Measurements from ENCODE around the gene GRN.
A peak's percentile ranks its signal among the peaks of the same experiment; 100 is the strongest.
"Not testable (repeated sequence)": the region's sequence is repeated elsewhere in the genome, so short reads cannot be mapped to it uniquely, and the experiment has no call there.

GRN gene

DNA sequence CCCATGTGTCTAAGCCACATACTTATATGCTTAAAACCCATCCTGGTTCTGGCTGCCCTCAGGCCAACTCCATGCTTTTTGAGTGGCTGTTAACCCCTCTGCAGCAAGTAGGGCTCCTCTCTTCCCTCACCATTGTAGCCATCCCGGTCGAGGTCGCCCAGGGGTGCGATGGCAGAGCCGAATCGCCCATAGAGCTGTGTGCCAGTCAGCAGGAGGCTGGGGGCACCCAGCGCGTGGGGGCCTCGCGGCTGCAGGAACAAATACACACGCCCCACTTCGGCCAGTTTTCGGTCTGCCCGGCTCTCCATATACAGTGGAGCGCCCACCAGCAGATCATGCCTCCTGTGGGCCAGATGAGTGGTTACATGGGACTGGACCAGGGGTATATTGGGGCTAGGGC, 38.3 kb downstream of the GRN start:
- no peak for DNase-seq (ENCODE audit: low read depth)

DNA sequence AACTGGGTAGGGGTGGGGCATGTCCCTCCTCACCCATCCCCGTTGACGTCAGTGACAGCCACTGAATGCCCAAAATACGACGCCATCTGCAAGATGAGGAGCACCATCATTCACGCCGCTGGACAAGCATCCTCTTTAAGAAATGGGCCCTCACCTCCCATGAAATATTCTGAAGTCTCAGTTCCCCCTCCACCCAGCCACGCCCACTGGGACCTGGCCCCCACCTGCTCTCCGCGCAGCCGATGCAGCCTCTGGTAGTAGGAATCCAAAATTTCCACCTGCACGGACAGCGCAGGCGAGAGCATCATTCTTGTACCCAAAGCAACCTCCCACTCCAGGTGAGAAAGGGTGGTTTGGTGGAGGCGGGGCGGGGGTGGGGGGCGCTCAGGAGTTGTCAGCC, 38.8 kb downstream of the GRN start:
- DNase-seq (ENCODE audit: low read depth): no peak

DNA sequence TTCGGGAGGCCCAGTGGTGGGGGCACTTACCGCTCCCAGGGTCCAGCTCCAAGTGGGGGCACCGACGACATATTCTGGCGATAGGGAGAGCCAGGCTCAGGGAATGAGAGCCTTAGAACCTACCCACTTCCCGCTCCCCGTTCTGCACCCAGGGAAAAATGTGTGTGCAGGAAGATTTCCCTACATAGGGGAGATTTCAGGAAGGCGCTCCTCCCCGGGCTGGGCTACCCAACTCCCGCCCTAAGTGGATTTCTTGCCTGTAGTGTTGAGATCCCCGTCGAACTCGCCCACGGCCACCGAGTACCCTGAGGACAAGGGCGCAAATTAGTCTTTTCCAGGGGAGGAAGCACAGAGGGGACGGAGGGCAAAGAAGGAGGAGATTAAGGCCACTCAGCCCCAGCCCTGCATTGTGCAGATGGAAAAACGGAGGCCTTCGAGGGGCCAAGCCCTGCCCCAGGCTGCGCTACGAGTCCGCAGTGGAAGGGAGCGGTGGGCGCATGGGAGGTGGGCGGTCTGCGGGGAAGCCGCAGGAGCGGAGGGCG, 39.2 kb downstream of the GRN start:
- no peak for DNase-seq (ENCODE audit: low read depth)

DNA sequence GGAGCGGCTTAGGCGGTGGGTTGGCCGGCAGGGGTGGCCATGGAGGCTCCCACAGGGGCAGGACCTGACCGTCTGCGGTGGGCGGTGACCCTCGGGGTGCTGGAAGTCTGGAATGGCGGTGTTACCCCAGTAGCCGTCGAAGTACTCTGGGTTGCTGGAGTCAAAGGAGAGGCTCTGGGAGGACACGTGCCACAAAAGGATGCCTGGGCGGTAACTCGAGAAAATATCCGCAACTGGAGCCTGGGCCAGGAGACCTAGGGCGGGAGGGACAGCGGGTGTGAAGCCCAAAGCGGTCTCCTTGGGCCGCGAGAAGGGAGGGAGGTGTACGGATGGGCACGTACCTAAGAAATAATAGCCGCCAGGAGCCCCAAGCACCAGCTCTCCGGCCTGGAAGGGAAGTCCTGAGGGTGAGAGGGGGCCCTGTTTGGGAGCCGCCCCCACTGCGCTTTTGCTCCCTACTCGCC, 39.8 kb downstream of the GRN start:
- no peak for DNase-seq (ENCODE audit: low read depth)

- DNase-seq (ENCODE audit: low read depth): peak; percentile 84
Observed at GRCh38 chr17:44385287-44386181, 40.4 kb downstream of the GRN start.

- DNase-seq (ENCODE audit: low read depth): no peak
Observed at GRCh38 chr17:44386182-44386525, 41.1 kb downstream of the GRN start.

DNA sequence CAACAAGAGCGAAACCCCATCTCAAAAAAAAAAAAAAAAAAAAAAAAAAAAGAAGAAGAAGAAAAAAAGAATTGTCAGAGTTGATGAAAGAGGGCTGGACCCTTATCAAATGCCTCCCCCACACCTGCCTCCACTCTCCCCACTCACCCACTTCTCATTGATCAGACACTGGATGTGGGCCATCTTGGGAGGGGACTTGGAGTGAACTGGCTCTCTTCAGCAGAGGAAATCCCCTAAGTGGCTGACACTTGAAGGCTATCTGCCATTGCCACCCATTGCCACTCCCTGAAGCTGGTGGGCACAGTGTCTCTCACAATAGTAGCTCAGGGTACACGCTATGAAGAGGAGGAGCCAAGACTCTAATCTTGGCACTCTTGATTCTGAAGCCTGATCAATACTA, 42.7 kb downstream of the GRN start:
- no peak for DNase-seq (ENCODE audit: low read depth)

DNA sequence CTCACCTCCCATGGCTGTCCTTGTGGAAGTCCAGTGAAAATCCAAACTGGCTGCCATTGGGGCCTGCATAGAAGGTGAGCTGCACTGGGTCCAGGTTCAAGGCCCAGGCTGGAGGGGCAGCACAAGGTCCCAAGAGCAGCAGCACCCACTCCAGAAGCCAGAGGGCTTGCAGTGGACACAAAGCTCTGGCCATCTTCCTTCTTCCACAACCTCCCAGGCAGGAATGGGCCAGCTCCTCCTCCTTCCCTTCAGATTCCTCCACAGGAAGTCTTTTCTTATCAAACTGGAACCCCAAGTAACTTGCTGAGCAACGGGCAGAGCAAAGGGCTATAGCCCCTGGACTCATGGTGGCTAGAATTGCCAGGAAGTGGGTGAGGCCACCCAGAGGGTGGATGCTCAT, 44.2 kb downstream of the GRN start, which contains the start of gene ITGA2B:
TSS of gene ITGA2B (minus strand) at position 369 of the 400 bp plus-strand sequence. CDS start at position 193, 176 bp downstream.
- no peak for DNase-seq (ENCODE audit: low read depth)

DNA sequence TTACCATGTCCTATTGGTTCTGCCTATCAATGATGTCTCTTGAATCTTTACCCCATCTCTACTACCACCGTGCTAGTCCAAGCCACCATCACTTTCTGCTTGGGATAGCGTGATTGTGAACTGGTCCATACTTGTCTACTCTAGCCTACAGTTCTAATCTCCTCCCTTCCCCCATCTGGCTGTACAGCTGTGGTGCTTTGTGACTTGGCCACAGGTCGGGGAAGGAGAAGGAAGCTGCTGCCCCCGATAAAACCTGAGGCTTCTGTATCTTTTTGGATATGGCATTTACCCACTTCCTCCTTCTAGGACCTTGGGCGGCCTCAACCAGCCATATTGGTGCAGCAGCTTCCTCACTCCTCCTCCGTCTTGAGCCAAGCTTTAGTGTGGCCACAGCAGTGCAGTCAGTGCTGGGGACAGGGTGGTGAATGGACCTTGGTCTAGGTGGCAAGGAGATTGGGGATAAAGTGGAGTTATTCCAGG, 44.7 kb downstream of the GRN start:
- DNase-seq (ENCODE audit: low read depth): no peak

- DNase-seq (ENCODE audit: low read depth): no peak
Observed at GRCh38 chr17:44390250-44390870, 45.3 kb downstream of the GRN start.

GRCh38 chr17:44394112-44394511, 49.0 kb downstream of the GRN start:
- not testable (repeated sequence) for DNase-seq (ENCODE audit: low read depth)

GRCh38 chr17:44394833-44395232, 49.7 kb downstream of the GRN start:
- DNase-seq (ENCODE audit: low read depth): no peak

GRCh38 chr17:44396946-44397345, 51.8 kb downstream of the GRN start:
- no peak for DNase-seq (ENCODE audit: low read depth)

- no peak for DNase-seq (ENCODE audit: low read depth)
Observed at GRCh38 chr17:44397479-44398440, 52.7 kb downstream of the GRN start.

GRCh38 chr17:44398692-44399691, 53.9 kb downstream of the GRN start:
- DNase-seq (ENCODE audit: low read depth): no peak

- no peak for DNase-seq (ENCODE audit: low read depth)
Observed at GRCh38 chr17:44400226-44400847, 55.2 kb downstream of the GRN start.

Data from activated T-cell treated with anti-CD3 and anti-CD28 coated beads for 48 hours (primary cell).